ENCODE results near the gene LAMTOR5.
"Not testable (repeated sequence)": the region's sequence is repeated elsewhere in the genome, so short reads cannot be mapped to it uniquely, and the experiment has no call there.

The LAMTOR5 gene

GRCh38 chr1:110426854-110427253, 19.4 kb upstream of the LAMTOR5 start:
- no peak for DNase-seq (ENCODE audit: low spot score)

DNA sequence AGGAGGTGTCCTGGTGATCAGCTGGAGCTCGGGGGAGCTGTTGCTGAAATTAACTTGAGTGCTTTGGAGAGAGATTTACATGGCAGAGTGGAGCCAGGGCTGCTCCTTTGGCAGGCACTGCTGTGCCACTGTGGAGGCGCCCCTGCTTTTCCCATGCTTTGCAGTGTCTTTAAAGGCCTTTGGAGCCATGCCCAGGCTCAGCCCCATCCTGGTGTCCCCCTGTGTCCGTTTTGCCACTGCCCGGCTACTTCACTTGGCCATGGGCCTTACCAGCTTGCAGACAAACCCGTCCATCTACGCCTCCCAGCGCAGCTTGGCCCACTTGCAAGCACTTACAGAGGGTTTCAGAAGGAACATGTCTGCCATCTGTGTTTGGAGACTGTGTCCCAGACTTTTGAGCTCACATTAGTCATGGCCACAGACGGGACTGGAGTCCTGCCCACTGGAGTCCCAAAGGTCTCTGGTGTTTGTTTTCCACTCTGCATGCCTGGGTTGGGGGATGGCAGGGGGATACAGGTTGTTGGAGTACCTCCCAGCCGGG, 18.2 kb upstream of the LAMTOR5 start:
- no peak for DNase-seq (ENCODE audit: low spot score)

DNA sequence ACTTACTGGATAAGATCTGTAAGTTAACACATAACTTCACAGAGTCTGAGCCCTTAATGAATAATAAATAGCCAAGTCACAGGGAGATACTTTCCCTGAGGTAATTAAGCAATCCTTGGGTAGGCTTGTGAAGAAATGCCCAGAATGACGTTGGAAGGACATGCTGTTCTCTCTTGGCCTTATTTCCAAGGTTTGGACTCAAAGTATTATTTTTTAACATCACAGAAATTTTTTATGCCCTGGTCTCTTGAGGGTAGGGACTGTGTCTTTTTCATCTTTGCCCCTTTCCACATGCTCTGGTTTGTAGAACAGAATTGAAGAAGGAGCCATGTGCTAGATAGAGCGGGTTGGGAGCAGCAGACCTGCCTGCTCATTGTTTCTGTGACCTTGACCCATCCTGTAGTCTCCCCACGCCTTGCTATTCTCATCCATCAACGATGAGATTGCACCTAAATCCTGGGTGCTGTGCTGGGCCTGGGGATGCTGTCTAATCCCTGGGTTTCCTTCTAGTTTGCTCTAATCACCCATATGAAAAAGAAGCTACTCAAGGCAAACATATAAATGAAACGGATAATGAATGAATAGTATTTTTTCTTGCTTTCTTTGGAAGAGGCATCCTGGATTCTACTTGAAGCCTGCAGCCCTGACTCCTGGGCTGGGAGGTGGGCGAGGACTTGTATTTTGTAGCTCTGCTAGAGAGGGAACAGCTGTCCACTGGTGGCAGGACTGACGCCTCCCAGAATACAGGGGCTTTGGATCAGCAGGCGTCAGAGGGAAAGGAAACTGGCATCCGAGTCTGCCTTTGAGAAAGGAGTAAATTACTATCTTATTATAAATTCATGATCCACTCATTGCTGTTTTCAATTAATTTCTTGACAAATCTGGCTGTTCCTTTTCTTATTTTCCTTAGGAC, 17.5 kb upstream of the LAMTOR5 start:
- no peak for DNase-seq (ENCODE audit: low spot score)

DNA sequence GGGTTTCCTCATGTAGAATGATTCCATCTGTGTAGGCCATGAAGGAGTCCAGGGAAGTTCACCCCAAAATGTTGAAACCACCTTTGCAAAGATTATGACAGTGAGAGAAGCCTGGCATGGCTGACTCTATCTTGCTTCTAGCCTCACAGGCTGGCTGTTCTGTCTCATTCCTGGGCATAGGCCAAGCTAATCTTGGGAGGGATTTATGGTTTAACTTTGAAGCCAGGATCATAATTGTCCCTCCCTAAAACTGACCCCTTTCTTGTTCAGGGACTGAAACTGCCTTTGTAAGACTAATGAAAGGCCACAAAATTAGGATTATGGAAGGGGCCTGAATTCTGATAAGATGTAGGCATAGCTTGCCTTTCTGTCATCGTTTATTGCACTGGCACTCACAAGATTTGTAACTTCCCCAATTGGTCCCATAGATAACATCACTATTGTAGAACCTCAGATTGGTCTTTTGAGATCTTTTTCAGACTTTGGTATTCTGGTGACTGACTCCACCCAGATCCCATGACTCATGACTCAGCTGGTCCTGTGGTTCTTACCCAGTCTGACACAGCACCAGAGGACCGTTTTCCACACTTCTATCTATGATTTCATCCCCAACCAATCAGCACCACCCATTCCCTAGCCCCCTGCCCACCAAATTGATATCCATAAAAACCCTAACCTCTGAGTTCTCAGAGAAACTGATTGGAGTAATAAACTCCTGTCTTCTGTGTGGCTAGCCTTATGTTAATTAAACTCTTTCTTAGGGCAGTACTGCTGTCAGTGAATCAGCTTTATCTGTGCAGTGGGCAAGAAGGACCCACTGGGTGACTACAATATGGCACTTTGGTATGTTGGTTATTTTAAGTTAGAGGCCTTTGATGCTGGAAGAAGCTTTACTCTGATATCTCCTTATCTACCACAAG, 13.6 kb upstream of the LAMTOR5 start:
- DNase-seq (ENCODE audit: low spot score), result no peak

GRCh38 chr1:110420023-110420662, 12.6 kb upstream of the LAMTOR5 start:
- no peak for DNase-seq (ENCODE audit: low spot score)

DNA sequence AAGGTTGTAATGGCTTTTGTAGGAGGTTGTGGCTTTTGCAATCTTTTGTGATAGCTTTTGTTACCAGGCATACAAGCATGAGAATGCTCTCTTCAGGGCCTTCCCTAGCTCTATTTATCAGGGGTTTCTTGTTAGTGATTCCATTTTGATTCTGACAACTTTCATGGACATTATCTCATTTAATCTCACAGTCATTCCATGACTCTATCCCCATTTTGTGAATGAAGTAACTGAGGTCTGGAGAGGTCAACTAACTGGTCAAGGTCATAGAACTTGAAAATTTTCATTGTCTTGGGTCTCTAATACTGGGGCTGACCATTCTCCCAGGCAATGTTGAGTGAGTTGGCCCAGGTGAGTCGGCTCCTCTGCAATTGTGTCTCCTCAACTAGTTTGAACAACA, 11.2 kb upstream of the LAMTOR5 start:
- no peak for DNase-seq (ENCODE audit: low spot score)

DNA sequence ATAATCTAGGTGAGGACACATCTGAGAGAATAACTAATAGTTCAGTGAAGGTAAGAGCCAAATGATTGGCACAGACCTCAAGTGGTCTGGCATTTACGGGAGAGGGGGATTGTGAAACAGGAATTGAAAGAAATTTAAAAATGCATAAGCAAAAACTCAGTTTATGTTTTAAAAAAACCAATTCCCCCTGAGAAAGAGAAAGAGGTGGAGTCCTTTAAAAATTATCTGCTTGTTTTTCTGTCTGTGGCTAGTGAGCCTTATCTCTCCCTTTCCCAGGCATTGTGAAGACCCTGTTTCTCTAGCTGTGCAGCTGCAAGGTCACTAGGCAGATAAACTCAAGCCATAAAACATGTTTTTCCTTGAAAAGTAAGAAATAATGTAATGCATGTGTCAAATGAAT, 5.6 kb upstream of the LAMTOR5 start:
- not testable (repeated sequence) for DNase-seq (ENCODE audit: low spot score)

GRCh38 chr1:110412576-110412975, 5.1 kb upstream of the LAMTOR5 start:
- DNase-seq (ENCODE audit: low spot score), result peak; percentile 76

DNA sequence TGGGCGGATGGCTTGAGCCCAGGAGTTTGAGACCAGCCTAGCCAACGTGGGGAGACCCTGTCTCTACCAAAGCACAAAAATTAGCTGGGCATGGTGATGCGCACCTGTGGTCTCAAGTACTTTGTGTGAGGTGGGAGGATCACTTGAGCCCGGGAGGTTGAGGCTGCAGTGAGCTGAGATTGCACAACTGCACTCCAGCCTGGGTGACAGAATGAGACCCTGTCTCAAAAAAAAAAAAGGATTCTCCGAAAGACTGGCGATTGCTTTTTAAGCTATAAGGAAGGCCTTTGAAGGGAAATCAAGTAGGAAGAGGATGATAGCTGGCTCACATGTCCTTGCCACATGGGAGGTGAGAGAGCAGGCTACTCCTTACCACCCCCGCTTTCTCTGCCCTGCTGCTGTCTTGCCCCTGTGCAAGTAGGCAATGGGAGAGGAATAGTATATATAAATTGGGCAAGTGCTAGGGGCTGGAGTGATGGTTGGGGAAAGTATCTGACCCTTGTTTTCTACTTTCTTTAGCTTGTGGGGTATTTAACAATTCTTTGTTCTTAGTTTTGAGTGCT, 3.8 kb upstream of the LAMTOR5 start:
- no peak for DNase-seq (ENCODE audit: low spot score)

DNA sequence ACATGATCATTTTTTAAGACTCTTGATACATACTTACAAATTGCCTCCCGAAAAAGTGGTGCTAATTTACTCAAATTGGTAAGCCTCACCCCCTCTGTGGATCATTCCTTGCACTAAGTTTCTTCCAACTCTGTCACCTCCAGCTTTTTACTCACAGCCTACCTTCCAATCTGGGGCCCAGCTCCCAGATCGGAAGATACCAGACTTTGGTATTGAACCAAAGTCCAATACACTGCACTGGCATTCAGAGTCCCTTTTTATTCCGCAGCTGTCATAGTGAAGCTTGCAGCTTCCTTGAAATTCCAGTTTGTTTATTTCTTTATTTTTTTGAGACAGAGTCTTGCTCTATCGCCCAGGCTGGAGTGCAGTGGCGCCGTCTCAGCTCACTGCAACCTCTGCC, 1.8 kb upstream of the LAMTOR5 start:
- no peak for DNase-seq (ENCODE audit: low spot score)

DNA sequence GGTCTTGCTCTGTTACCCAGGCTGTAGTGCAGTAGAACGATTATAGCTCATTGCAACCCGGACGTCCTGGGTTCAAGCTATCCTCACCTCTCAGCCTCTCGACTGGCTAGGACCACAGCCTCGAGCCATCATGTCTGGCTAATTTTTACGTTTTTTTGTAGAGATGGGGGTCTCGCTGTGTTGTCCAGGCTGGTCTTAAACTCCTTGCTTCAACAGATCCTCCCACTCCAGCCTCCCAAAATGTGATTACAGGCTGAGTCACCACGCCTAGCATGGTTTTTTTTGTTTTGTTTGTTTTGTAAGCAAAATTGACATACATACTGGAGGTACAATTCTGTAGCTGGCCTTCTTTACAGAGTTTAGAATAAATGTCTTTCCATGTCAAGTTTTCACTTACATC, 994 bp upstream of the LAMTOR5 start:
- no peak for DNase-seq (ENCODE audit: low spot score)

DNA sequence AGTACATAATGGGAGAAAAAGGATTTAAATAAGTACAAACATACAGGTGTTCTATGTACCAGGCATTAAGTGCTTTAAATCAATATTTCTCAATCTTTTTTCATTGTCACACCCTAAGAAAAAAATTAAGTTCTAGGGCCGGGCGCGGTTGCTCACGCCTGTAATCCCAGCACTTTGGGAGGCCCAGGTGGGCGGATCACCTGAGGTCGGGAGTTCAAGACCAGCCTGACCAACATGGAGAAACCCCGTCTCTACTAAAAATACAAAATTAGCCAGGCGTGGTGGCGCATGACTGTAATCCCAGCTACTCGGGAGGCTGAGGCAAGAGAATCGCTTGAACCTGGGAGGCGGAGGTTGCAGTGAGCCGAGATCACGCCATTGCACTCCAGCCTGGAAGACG, 1.1 kb downstream of the LAMTOR5 start:
- DNase-seq (ENCODE audit: low spot score), result not testable (repeated sequence)

- DNase-seq (ENCODE audit: low spot score), result no peak
Measured at GRCh38 chr1:110404401-110404800, 3.1 kb downstream of the LAMTOR5 start.

GRCh38 chr1:110403805-110404204, 3.7 kb downstream of the LAMTOR5 start:
- DNase-seq (ENCODE audit: low spot score), result no peak

DNA sequence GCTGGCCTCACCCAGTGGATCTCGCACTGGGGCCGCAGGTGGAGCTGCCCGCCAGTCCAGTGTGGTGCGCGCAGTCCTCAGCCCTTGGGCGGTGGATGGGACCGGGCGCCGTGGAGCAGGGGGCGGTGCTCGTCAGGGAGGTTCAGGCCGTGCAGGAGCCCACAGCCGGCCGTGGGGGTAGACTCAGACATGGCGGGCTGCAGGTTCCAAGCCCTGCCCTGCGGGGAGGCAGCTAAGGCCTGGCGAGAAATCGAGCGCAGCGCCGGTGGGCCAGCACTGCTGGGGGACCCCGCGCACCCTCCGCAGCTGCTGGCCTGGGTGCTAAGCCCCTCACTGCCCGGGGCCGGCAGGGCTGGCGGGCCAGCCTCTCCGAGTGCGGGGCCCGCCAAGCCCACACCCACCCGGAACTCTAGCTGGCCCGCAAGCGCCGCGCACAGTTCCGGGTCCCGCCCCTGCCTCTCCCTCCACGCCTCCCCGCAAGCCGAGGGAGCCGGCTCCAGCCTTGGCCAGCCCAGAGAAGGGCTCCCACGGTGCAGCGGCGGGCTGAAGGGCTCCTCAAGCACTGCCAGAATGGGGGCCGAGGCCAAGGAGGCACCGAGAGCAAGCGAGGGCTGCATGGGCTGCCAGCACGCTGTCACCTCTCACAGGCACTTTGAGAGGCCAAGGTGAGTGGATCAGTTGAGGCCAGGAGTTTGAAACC, 11.1 kb downstream of the LAMTOR5 start:
- DNase-seq (ENCODE audit: low spot score), result not testable (repeated sequence)

- no peak for DNase-seq (ENCODE audit: low spot score)
Measured at GRCh38 chr1:110394493-110394820, 13.0 kb downstream of the LAMTOR5 start.

DNA sequence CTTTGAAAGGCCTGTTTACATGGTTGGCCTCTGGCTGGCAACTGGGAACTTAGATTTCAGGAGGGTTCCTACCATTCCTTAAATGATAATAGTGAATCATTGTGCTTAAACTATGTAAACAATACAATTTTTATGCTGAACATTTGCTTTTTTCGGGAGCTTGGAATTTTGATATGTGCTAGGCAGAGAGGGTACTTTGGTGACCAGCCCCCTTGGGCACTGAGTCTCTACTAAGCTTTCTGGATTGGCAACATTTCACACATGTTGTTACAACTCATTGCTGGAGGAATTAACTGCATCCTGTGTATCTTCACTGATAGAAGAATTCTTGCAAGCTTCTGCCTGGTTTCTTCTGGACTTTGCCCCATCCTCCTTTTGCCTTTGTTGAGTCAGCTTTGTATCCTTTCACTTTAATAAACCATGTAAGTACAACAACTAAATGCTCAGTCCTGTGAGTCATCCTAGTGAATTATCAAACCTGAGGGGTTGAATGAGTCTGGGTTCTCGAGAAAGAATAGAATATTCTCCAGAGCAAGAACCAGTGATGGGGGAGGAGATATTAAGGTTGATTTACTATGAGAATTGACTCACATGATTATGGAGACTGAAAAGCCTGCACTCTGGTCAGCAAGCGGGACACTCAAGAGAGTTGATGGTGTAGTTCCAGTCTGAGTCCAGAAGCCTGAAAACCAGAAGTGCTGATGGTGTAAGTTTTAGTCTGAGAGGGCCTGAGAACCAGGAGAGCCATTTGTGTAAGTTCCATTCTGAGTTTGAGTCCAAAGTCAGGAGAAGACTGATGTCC, 13.6 kb downstream of the LAMTOR5 start:
- no peak for DNase-seq (ENCODE audit: low spot score)

DNA sequence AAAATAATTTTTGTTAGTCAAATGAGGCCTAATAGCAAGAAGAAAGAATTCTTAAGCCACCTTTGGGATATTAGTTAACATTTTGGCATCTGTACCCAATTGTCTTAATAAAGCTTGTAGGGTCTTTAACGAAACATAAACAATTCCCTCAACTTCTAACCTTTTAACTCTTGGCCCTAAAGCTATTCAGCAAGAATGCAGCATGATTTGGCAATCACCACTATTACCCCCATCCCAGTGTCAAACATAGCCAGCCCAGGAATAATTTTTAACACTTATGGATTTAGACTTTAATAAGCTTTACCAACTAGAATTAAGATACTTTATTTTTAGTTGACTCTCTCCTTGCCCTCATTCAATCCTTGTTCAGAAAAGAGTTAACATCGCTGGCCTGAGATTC, 14.2 kb downstream of the LAMTOR5 start:
- DNase-seq (ENCODE audit: low spot score), result no peak

GRCh38 chr1:110390692-110391245, 16.7 kb downstream of the LAMTOR5 start, which contains the start of gene SLC16A4:
Gene SLC16A4, minus strand, starts transcription at chr1:110391026. Its CDS starts 1,703 bp downstream, at chr1:110389323.
- no peak for DNase-seq (ENCODE audit: low spot score)

DNA sequence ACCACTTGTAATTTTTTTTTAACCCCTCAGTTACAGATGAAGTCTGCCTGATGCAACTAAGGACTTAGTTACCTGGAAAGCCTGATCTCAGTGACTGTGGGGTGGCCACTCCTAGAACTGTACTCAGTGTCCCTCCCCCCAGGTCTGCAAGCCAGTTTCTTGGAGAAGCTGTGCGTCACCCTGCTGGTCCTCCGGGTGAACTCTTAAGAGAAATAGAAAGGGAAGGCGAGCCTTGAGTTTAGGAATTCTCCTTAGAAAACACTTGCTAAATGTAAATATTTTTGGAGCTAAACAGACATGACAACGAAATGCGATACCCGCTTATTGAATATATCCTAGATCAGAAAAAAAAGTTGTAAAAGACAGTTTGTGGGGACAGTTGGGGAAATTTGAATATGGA, 17.4 kb downstream of the LAMTOR5 start:
- no peak for DNase-seq (ENCODE audit: low spot score)

Measured in germinal center (tissue), 1 donor.